Thyroid gland (tissue), 4 donors: Measurements from ENCODE around the gene GRIN2A. TPM values are rescaled to one million over a fixed set of nuclear protein-coding genes. Genes with fewer than 3 reads are reported as not detected.

ENCODE experiments used
- DNase-seq, 2 donors: peaks; one replicate each; pipeline ENCODE4 v3.0.0-alpha.2; 2019
- H3K27ac ChIP-seq, 3 donors: fragments of 200-600 bp; sonication (generic); 1 replicate in 2 of 3; 2 replicates in 1 of 3; pipeline ENCODE4 v1.5.1; 2016 to 2019; ENCODE audit warnings: mild to moderate bottlenecking in 1 of 3, moderate library complexity in 1 of 3
- H3K27me3 ChIP-seq: fragments of 200-600 bp; sonication (generic); one replicate; pipeline ENCODE4 v1.5.1; 2019
- H3K36me3 ChIP-seq, 2 donors: fragments of 200-600 bp; sonication (generic); one replicate each; pipeline ENCODE4 v1.5.1; 2016 to 2019
- H3K4me1 ChIP-seq, 2 donors: fragments of 200-600 bp; sonication (generic); one replicate each; pipeline ENCODE4 v1.5.1; 2017 to 2019
- H3K4me3 ChIP-seq, 3 donors: fragments of 200-600 bp; sonication (generic); replicated peaks in 1 of 3; 1 replicate in 2 of 3; 2 replicates in 1 of 3; pipeline ENCODE4 v1.5.1; 2016; ENCODE audit warnings: mild to moderate bottlenecking in 1 of 3
- H3K9me3 ChIP-seq: fragments of 200-600 bp; sonication (generic); one replicate; pipeline ENCODE4 v1.5.1; 2017
- CTCF ChIP-seq, 6 experiments: fragments of 200-600 bp in 3 of 6; fragments of 450-650 bp in 3 of 6; sonication (generic) in 3 of 6; IDR thresholded peaks; one replicate each; pipeline ENCODE4 v1.5.1; 2016 to 2019; ENCODE audit warnings: antibody characterized with exemption in 6 of 6, mild to moderate bottlenecking in 2 of 6, inconsistent platforms in 1 of 6, moderate library complexity in 1 of 6
- POLR2A ChIP-seq, 2 donors: fragments of 450-650 bp; IDR thresholded peaks; one replicate each; pipeline ENCODE4 v1.6.1; 2017; ENCODE audit warnings: antibody characterized with exemption in 2 of 2, mild to moderate bottlenecking in 2 of 2, moderate library complexity in 1 of 2
- WGBS, 2 donors: methylation state at CpG; one replicate each; pipeline ENCODE4 v1.1.5; 2017; 5-methylcytosine and 5-hydroxymethylcytosine counted together
- intact Hi-C: fragments of 100-400 bp; cut with DNase I; formaldehyde crosslinking; loops from one replicate; pipeline ENCODE4 v1.15.1; 2023
- total RNA-seq, 4 donors: library from RNA; depleted of rRNA; stranded (reverse); fragments of >200 nt; gene quantifications; one replicate each; pipeline ENCODE4 v1.2.3, GENCODE V29; 2016

GRIN2A gene
- total RNA-seq, 4 donors from 2014 or later = 0.11 to 1.3 (median 0.53) TPM

GRCh38 chr16:10097271-10097670 is 85.0 kb downstream of the GRIN2A start:
- WGBS, 2 donors = 74 to 77% methylated on average over 2 of the region's 2 CpGs
- intact Hi-C loops = no loop called here
- TF ChIP-seq POLR2A (IDR thresholded peaks at IDR 0.05) (no peak), CTCF (IDR thresholded peaks at IDR 0.05) (no peak)
- no peaks in the 10 kb centered on the region for H3K4me1 ChIP-seq
- H3K4me3 ChIP-seq = no peak overlapping the region
- H3K27me3 ChIP-seq = no peaks in the 10 kb centered on the region
- no peak overlapping the region for H3K27ac ChIP-seq
- no peak for DNase-seq
- H3K9me3 ChIP-seq = no peaks in the 10 kb centered on the region
- H3K36me3 ChIP-seq = no peaks in the 10 kb centered on the region

GRCh38 chr16:10093576-10093975 is 88.7 kb downstream of the GRIN2A start:
- Histone ChIP-seq H3K4me3 (no peak overlapping the region), H3K36me3 (no peaks in the 10 kb centered on the region), H3K9me3 (no peaks in the 10 kb centered on the region), H3K27ac (no peak overlapping the region), H3K27me3 (no peaks in the 10 kb centered on the region), H3K4me1 (no peaks in the 10 kb centered on the region)
- 69 to 79% methylated on average over 8 of the region's 8 CpGs for WGBS, 2 donors
- intact Hi-C loops = no loop called here
- TF ChIP-seq CTCF (IDR thresholded peaks at IDR 0.05) (no peak), POLR2A (IDR thresholded peaks at IDR 0.05) (no peak)
- no peak for DNase-seq

- no peak for DNase-seq
- intact Hi-C loops = no loop called here
- H3K27me3 ChIP-seq = no peaks in the 10 kb centered on the region
- H3K36me3 ChIP-seq = no peaks in the 10 kb centered on the region
- no peak overlapping the region for H3K4me3 ChIP-seq
- H3K4me1 ChIP-seq = peaks cover 0 to 4% of the 10 kb centered on the region in 2 donors
- no peak for TF ChIP-seq CTCF (IDR thresholded peaks at IDR 0.05)
- no peak for TF ChIP-seq POLR2A (IDR thresholded peaks at IDR 0.05)
- H3K27ac ChIP-seq = no peak overlapping the region
- no peaks in the 10 kb centered on the region for H3K9me3 ChIP-seq
- WGBS, 2 donors = 92 to 97% methylated on average over 1 of the region's 1 CpG
These were observed 91.4 kb downstream of the GRIN2A start for GRCh38 chr16:10090816-10091215.

- Histone ChIP-seq H3K4me1 (peaks cover 0 to 4% of the 10 kb centered on the region in 2 donors), H3K36me3 (no peaks in the 10 kb centered on the region), H3K27ac (no peak overlapping the region), H3K27me3 (no peaks in the 10 kb centered on the region), H3K4me3 (no peak overlapping the region), H3K9me3 (no peaks in the 10 kb centered on the region)
- TF ChIP-seq CTCF (IDR thresholded peaks at IDR 0.05) (no peak), POLR2A (IDR thresholded peaks at IDR 0.05) (no peak)
- DNase-seq = no peak
- 61 to 62% methylated on average over 7 of the region's 7 CpGs for WGBS, 2 donors
- intact Hi-C loops = no loop called here
These were observed 93.8 kb downstream of the GRIN2A start for GRCh38 chr16:10088380-10088793.

- H3K27ac ChIP-seq = no peak overlapping the region
- no peaks in the 10 kb centered on the region for H3K36me3 ChIP-seq
- intact Hi-C loops = no loop called here
- 92 to 93% methylated on average over 4 of the region's 4 CpGs for WGBS, 2 donors
- no peaks in the 10 kb centered on the region for H3K27me3 ChIP-seq
- H3K9me3 ChIP-seq = no peaks in the 10 kb centered on the region
- DNase-seq = no peak
- no peak overlapping the region for H3K4me3 ChIP-seq
- TF ChIP-seq POLR2A (IDR thresholded peaks at IDR 0.05) = no peak
- peaks cover 0 to 4% of the 10 kb centered on the region in 2 donors for H3K4me1 ChIP-seq
These were observed 95.1 kb downstream of the GRIN2A start for GRCh38 chr16:10087151-10087550.

- 60 to 94% methylated on average over 2 to 3 of the region's 3 CpGs for WGBS, 2 donors
- DNase-seq = no peak
- no peak for TF ChIP-seq CTCF (IDR thresholded peaks at IDR 0.05)
- no peak for TF ChIP-seq POLR2A (IDR thresholded peaks at IDR 0.05)
- no peaks in the 10 kb centered on the region for H3K36me3 ChIP-seq
- H3K27me3 ChIP-seq = no peaks in the 10 kb centered on the region
- intact Hi-C loops = no loop called here
- H3K4me3 ChIP-seq = no peak overlapping the region
- H3K4me1 ChIP-seq = peaks cover 0 to 6% of the 10 kb centered on the region in 2 donors
- H3K27ac ChIP-seq = no peak overlapping the region
- no peaks in the 10 kb centered on the region for H3K9me3 ChIP-seq
These were observed 95.6 kb downstream of the GRIN2A start for GRCh38 chr16:10086620-10087019.
